Transverse colon (tissue), 4 donors: ENCODE measurements around the gene BIK. TPM values are rescaled to one million over a fixed set of nuclear protein-coding genes. Genes with fewer than 3 reads are reported as not detected.

Experiments used
- DNase-seq: peaks from one replicate; pipeline ENCODE4 v3.0.0-alpha.2; 2019
- H3K27ac ChIP-seq, 4 donors: fragments of 200-600 bp; sonication (generic); 2 replicates each; pipeline ENCODE4 v1.5.1; 2016 to 2018; ENCODE audit warnings: inconsistent platforms in 4 of 4
- H3K27me3 ChIP-seq: fragments of 200-600 bp; sonication (generic); 2 replicates; pipeline ENCODE4 v1.5.1; 2017; ENCODE audit warnings: inconsistent platforms
- H3K36me3 ChIP-seq, 4 donors: fragments of 200-600 bp; sonication (generic); 2 replicates each; pipeline ENCODE4 v1.5.1; 2017 to 2019; ENCODE audit warnings: inconsistent platforms in 4 of 4
- H3K4me1 ChIP-seq, 4 donors: fragments of 200-600 bp; sonication (generic); 2 replicates each; pipeline ENCODE4 v1.5.1; 2017 to 2020; ENCODE audit warnings: inconsistent platforms in 4 of 4
- H3K4me3 ChIP-seq, 4 donors: fragments of 200-600 bp; sonication (generic); 1 replicate in 1 of 4; 2 replicates in 3 of 4; pipeline versions ENCODE4 v1.5.1 to v1.6.1; 2017 to 2019; ENCODE audit warnings: inconsistent platforms in 4 of 4
- H3K9me3 ChIP-seq, 2 donors: fragments of 200-600 bp; sonication (generic); 2 replicates each; pipeline ENCODE4 v1.5.1; 2017 to 2019; ENCODE audit warnings: inconsistent platforms in 2 of 2
- CTCF ChIP-seq, 5 experiments: fragments of 200-600 bp in 3 of 5; fragments of 450-650 bp in 2 of 5; sonication (generic) in 3 of 5; IDR thresholded peaks; 1 replicate in 2 of 5; 2 replicates in 3 of 5; pipeline ENCODE4 v1.5.1; 2016 to 2017; ENCODE audit warnings: antibody characterized with exemption in 5 of 5, inconsistent platforms in 3 of 5, mild to moderate bottlenecking in 2 of 5, moderate library complexity in 1 of 5
- EP300 ChIP-seq: sonication (generic); formaldehyde crosslinking; IDR thresholded peaks from one replicate; pipeline ENCODE4 v1.6.1; 2017; ENCODE audit warnings: antibody characterized with exemption, low read depth
- POLR2A ChIP-seq: fragments of 450-650 bp; IDR thresholded peaks from one replicate; pipeline ENCODE4 v1.6.1; 2016; ENCODE audit warnings: antibody characterized with exemption, mild to moderate bottlenecking, moderate library complexity
- POLR2AphosphoS5 ChIP-seq, 3 donors: sonication (generic); formaldehyde crosslinking; IDR thresholded peaks; one replicate each; pipeline ENCODE4 v1.6.1; 2016; ENCODE audit warnings: antibody characterized with exemption in 3 of 3
- WGBS, 2 donors: methylation state at CpG; one replicate each; pipeline ENCODE4 v1.1.5; 2018; ENCODE audit warnings: low coverage in 1 of 2; 5-methylcytosine and 5-hydroxymethylcytosine counted together
- in situ Hi-C, 4 donors: fragments of 200-750 bp; cut with MboI; loops; one replicate each; pipeline versions ENCODE4 v1.15.0 to v1.15.1; 2017; ENCODE audit warnings: low sequenced_read_pairs in 3 of 4, low pct_ligation_motif_present in 1 of 4, low pct_unique_long_range_greater_than_20kb in 1 of 4
- intact Hi-C: fragments of 100-400 bp; cut with DNase I; formaldehyde crosslinking; loops from one replicate; pipeline ENCODE4 v1.15.1; 2023; ENCODE audit warnings: low total_unique reads
- total RNA-seq, 4 donors: library from RNA; depleted of rRNA; stranded (reverse); fragments of >200 nt; gene quantifications; one replicate each; pipeline ENCODE4 v1.1.0, GENCODE V29; 2016

The BIK gene
- total RNA-seq, 4 donors from 2014 or later: 10.1 to 23.5 (median 14.4) TPM

GRCh38 chr22:43166132-43166930 is 55.8 kb downstream of the BIK start:
- H3K36me3 ChIP-seq: no peaks in the 10 kb centered on the region
- in situ Hi-C loops: no loop called here
- H3K9me3 ChIP-seq: no peaks in the 10 kb centered on the region
- TF ChIP-seq EP300 (no peak), POLR2AphosphoS5 (IDR thresholded peaks at IDR 0.05) (no peak), CTCF (IDR thresholded peaks at IDR 0.05) (no peak), POLR2A (no peak)
- peaks cover 0 to 30% (median 21%) of the 10 kb centered on the region in 4 donors for H3K4me1 ChIP-seq
- no peak overlapping the region for H3K27ac ChIP-seq
- no peak for DNase-seq
- no peak overlapping the region for H3K4me3 ChIP-seq
- H3K27me3 ChIP-seq: no peaks in the 10 kb centered on the region
- intact Hi-C loops: no loop called here
- WGBS, 2 donors: 0 to 87% methylated on average over 1 to 22 of the region's 23 CpGs

- DNase-seq: no peak
- H3K4me3 ChIP-seq: no peak overlapping the region
- no peak for TF ChIP-seq CTCF (IDR thresholded peaks at IDR 0.05)
- no peak for TF ChIP-seq EP300
- TF ChIP-seq POLR2A: no peak
- TF ChIP-seq POLR2AphosphoS5 (IDR thresholded peaks at IDR 0.05): no peak
These were observed 56.5 kb downstream of the BIK start for GRCh38 chr22:43167001-43167589.

GRCh38 chr22:43168471-43169309 is 58.1 kb downstream of the BIK start:
- in situ Hi-C loops (no loop called here), intact Hi-C loops (no loop called here)
- 85% methylated on average over 23 of the region's 25 CpGs; no CpG with 5 or more reads in 1 of the 2 donors for WGBS, 2 donors
- Histone ChIP-seq H3K27me3 (no peaks in the 10 kb centered on the region), H3K36me3 (peaks cover 0 to 6% (median 0%) of the 10 kb centered on the region in 4 donors), H3K27ac (no peak overlapping the region), H3K9me3 (no peaks in the 10 kb centered on the region), H3K4me3 (no peak overlapping the region), H3K4me1 (peaks cover 0 to 19% (median 16%) of the 10 kb centered on the region in 4 donors)
- no peak for DNase-seq
- TF ChIP-seq EP300 (no peak), CTCF (IDR thresholded peaks at IDR 0.05) (no peak), POLR2A (no peak), POLR2AphosphoS5 (IDR thresholded peaks at IDR 0.05) (no peak)

More at GRCh38 chr22:43167001-43167589, 56.5 kb downstream of the BIK start:
- in situ Hi-C loops (no loop called here), intact Hi-C loops (no loop called here)
- 93 to 100% methylated on average over 5 to 19 of the region's 19 CpGs for WGBS, 2 donors
- Histone ChIP-seq H3K4me1 (peaks cover 0 to 30% (median 24%) of the 10 kb centered on the region in 4 donors), H3K9me3 (no peaks in the 10 kb centered on the region), H3K27me3 (no peaks in the 10 kb centered on the region), H3K36me3 (no peaks in the 10 kb centered on the region), H3K27ac (no peak overlapping the region)
